ENCODE measurements around the gene SGIP1. TPM values are rescaled to one million over a fixed set of nuclear protein-coding genes. Genes with fewer than 3 reads are reported as not detected.

Gene SGIP1
- total RNA-seq, 1 donor from 2014 or later, result 45.2 TPM

- DNase-seq (ENCODE audit: low spot score in 2 of 2) (no peak), FAIRE-seq (no peak)
Measured at GRCh38 chr1:66519992-66520391, 14.0 kb upstream of the SGIP1 start.

DNA sequence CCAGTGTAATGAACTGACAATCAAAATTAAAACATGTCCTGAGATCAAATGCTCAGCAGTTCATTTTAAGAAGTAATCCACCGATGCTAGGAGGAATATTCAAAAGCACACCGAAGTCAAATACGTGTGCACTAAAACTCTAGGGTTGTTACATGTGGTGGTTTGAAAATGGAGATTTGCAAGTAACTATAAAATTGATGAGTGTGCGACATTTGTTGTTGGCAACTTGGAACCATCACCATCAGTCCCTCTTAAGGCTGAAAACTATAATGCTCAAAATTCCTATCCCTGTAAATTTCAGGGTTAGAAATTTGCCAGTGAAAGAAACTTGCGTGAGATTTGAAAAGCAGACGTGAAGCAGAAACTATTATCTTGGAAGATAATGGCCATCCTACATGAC lies 13.3 kb upstream of the SGIP1 start:
- FAIRE-seq (no peak), DNase-seq (ENCODE audit: low spot score in 2 of 2) (no peak)

GRCh38 chr1:66521721-66522365 lies 12.1 kb upstream of the SGIP1 start:
- DNase-seq (ENCODE audit: low spot score in 2 of 2), result no peak
- no peak for FAIRE-seq

GRCh38 chr1:66523562-66523961 lies 10.4 kb upstream of the SGIP1 start:
- no peak for DNase-seq (ENCODE audit: low spot score in 2 of 2)
- no peak for FAIRE-seq

DNA sequence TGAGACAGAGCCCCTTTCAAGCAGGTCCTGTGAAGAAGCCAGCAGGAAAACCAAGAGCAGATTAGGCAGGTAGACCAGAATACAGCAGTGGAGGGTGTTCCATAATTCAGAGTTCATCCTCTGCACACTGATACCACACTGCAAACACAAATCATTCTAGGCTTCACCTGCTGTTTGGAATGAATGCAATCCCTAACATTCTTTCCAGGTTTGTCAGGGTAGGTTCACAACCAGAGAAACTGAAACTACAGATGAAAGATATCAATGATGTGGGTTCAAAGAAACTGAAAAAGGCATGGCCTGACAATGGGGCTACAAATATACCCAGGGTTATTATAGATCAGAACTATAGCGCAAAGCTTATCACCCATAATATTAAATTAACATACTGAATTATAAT lies 8.9 kb upstream of the SGIP1 start:
- no peak for FAIRE-seq
- DNase-seq (ENCODE audit: low spot score in 2 of 2), result no peak

GRCh38 chr1:66526036-66526435 lies 7.9 kb upstream of the SGIP1 start:
- DNase-seq (ENCODE audit: low spot score in 2 of 2) (no peak), FAIRE-seq (no peak)

DNA sequence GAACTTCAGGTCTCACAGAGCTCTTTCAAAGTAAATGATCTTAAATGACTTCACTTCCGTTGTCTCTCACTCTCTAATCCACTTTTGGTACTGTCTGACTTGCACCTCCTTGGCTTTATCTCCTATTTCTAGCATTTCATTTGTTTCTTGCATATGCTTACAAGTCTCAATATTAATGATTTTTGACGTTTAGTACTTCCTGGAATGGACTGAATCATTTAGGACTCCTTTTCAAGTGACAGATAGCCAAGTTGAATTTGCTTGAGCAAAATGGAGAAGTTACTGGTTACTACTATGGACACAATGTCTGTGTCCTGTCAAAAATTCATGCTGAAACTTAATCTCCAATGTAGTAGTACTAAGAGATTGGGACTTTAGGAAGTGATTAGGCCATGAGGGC lies 7.0 kb upstream of the SGIP1 start:
- FAIRE-seq, result no peak

GRCh38 chr1:66527686-66528085 lies 6.3 kb upstream of the SGIP1 start:
- FAIRE-seq, result no peak
- DNase-seq (ENCODE audit: low spot score in 2 of 2), result no peak

More for the DNA sequence above, 7.0 kb upstream of the SGIP1 start:
- no peak for DNase-seq (ENCODE audit: low spot score in 2 of 2)

DNA sequence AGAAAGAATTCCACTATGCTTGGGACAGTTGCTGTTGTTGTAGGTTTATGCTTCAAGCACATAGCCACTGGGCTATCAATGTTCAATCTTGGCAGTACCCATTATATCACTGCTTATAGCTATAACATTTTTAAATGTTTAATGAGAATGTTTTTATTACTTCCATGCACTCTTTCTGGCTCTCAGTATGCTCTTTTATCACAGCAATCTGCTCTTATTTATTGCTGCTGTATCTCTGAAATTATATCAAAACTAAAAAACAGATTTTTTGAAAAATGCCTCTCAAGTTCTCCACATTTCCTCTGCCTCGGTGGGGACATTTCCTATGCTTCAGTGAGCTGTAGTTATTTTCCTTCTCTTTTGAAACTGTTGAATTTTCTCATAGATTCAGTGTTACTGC lies 5.4 kb upstream of the SGIP1 start:
- DNase-seq (ENCODE audit: low spot score in 2 of 2) (no peak), FAIRE-seq (no peak)

GRCh38 chr1:66532214-66532613 lies 1.7 kb upstream of the SGIP1 start:
- FAIRE-seq (no peak), DNase-seq (ENCODE audit: low spot score in 2 of 2) (no peak)

DNA sequence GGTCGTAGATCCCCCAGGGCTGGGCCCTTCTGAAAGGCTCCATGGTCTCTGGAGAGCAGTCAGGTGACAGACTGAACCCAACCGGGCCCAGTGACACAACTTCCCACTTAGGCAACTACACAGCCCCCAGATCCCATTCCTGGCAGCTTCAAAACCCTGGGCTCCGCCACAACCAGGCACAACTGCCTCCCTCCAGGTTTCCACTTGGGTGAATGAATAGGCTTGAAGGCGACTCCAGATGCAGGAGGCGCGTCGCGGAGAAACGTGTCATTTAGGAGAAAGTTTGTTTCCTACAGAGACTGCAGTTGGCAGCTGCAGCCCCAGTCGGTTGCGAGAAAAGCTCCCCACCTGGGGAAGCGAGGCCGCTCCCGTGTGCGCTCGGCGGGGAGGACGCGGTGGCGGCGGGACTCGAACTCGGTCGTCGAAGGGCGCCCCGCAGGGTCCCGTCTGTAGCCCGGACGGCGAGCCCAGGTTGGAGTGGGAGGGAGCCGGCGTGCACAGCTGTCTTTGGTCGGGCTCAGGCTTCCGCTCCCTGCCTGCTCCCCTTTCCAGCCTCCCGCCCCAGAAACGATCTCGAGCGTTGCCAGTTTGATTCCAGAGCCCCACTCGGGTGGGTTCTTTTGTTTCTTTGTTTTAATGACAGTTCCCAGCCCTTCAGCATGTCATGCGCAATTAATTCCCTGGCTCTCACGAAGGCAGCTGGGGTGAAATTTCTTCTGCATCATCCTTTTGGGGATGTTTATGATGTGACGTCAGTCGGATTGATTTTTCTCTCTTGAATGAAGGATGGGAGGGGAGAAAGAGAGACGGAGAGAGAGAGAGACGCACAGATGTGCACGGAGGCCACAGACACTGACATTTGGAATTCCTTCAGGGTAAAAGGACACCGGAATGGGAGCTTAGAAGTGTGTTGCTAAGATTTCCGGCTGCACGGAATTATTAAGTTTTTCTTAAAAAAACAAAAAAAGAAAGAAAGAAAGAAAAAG lies 862 bp upstream of the SGIP1 start:
- no peak for FAIRE-seq

GRCh38 chr1:66535061-66535460 lies 1.1 kb downstream of the SGIP1 start:
- DNase-seq (ENCODE audit: low spot score in 2 of 2), result no peak
- FAIRE-seq, result no peak

More for the DNA sequence above, 862 bp upstream of the SGIP1 start:
- DNase-seq (ENCODE audit: low spot score in 2 of 2), result peak; percentile 27 to 31

- DNase-seq (ENCODE audit: low spot score in 2 of 2) (no peak), FAIRE-seq (no peak)
Measured at GRCh38 chr1:66535853-66536252, 1.9 kb downstream of the SGIP1 start.

- FAIRE-seq, result no peak
Measured at GRCh38 chr1:66537718-66538117, 3.8 kb downstream of the SGIP1 start.

DNA sequence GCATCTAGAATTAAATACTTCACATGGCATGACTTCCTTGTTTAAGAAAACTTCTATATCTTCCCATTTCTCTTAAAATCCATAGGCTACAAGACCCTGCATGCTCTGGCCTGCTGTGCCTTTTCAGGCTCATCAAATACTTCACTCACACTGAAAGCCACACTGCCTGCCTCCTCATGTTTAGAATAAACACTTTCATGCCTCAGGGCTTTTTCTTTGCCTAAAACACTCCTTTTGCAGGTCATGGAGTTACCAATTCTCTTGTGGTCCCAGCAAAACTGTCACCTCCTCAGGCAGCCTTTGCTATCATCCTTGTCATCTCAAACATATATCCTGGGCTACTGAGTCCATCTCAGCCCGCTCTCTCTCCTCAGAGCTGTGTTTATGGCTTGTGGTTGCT lies 5.5 kb downstream of the SGIP1 start:
- no peak for FAIRE-seq
- DNase-seq (ENCODE audit: low spot score in 2 of 2), result no peak

More at GRCh38 chr1:66537718-66538117, 3.8 kb downstream of the SGIP1 start:
- DNase-seq (ENCODE audit: low spot score in 2 of 2), result no peak

DNA sequence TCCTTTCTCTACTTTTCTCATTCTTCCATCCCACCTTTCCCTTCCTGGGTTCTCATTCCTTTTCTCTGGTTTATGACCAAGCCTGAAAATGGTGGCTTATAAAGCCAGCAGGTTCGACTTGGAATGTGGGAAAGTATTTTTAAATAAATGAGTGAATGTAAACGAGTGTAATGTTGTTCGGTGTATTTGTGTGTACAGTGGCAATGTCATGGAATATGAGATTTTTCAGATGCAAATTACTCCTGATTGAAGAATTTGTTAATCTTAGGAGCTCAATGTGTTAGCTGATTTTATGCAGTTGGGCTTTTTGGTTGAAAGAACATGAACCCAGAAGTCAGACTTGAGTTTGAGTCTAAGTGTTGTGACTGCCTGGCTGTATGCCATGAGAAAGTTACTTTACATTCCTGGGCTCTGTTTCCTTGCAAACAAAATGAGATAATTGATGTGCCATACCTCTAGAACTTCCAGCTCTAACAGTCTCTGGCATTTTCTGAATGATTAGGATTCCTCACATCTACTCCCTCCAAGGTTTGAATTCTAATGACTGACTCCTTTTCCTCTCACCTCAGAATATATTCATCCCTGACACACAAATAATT lies 6.6 kb downstream of the SGIP1 start:
- no peak for FAIRE-seq
- no peak for DNase-seq (ENCODE audit: low spot score in 2 of 2)

GRCh38 chr1:66542314-66542713 lies 8.4 kb downstream of the SGIP1 start:
- no peak for FAIRE-seq
- no peak for DNase-seq (ENCODE audit: low spot score in 2 of 2)

- FAIRE-seq, result no peak
- peak in 1 of 2 donors; percentile 14 for DNase-seq (ENCODE audit: low spot score in 2 of 2)
Measured at GRCh38 chr1:66542811-66543767, 9.1 kb downstream of the SGIP1 start.

DNA sequence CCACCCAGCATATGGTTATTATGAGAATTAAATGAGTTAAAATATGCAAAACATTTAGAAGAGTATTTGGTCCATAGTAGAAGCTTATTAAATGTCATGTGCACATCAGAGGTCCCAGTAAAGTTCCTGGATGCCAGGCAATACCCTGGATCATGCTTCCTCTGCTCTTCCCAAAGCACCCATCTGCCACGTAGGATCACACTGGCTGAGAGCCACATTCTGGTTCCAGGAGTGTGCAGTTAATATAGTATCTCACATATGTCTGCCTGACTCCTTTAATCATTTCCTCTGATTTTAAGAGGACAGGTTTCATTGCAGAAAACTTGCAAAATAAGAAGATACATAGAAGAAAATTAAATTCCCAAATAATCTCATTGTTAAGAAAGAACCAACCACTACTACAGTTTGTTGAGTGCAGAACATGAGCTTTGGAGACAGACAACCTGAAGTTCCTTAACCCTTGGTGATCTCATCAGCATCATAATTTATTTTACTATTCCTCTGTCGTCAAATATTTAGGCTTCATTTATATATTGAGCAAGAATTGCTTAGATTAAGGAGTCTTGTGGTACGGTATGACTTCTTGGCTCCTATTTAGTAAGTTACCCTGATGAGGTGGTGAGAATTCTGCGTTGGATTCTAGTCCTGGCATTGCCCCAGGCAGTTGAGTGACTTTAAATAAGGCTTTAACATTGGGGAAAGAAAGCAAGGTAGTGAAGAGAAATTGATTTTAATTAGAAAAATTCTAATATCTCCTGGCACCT lies 12.3 kb downstream of the SGIP1 start:
- FAIRE-seq (no peak), DNase-seq (ENCODE audit: low spot score in 2 of 2) (no peak)
